Mucosa of descending colon (tissue), 3 donors: ENCODE measurements around the gene RXFP4. TPM values are rescaled to one million over a fixed set of nuclear protein-coding genes. Genes with fewer than 3 reads are reported as not detected.
"Not testable (repeated sequence)": the region's sequence is repeated elsewhere in the genome, so short reads cannot be mapped to it uniquely, and the experiment has no call there.

Experiments used
- ATAC-seq: fragments of 200-7000 bp; cut with Tn5 transposase; one replicate; pipeline ENCODE4 v1.9.1; 2020; ENCODE audit warnings: mild to moderate bottlenecking, moderate library complexity
- DNase-seq, 3 donors: peaks; one replicate each; pipeline ENCODE4 v3.0.0-alpha.2; 2020
- H3K36me3 ChIP-seq: fragments of 200-600 bp; one replicate; pipeline ENCODE4 v1.8.0; 2021; ENCODE audit warnings: low read depth, mild to moderate bottlenecking
- H3K4me1 ChIP-seq: fragments of 200-600 bp; one replicate; pipeline ENCODE4 v1.8.0; 2021; ENCODE audit warnings: low read depth, mild to moderate bottlenecking
- H3K4me3 ChIP-seq: fragments of 200-600 bp; one replicate; pipeline ENCODE4 v1.8.0; 2021; ENCODE audit warnings: mild to moderate bottlenecking
- H3K9me3 ChIP-seq: fragments of 200-600 bp; one replicate; pipeline ENCODE4 v1.8.0; 2021; ENCODE audit warnings: mild to moderate bottlenecking
- CTCF ChIP-seq: fragments of 200-600 bp; IDR thresholded peaks from one replicate; pipeline ENCODE4 v1.8.0; 2022; ENCODE audit warnings: antibody characterized with exemption, mild to moderate bottlenecking
- intact Hi-C, 2 donors: fragments of 100-400 bp; cut with DNase I in 1 of 2; cut with micrococcal nuclease in 1 of 2; formaldehyde crosslinking; loops; one replicate each; pipeline versions ENCODE4 v1.11.0 to v1.11.1; 2022; cut with DNase I, micrococcal nuclease
- total RNA-seq, 3 donors: library from RNA; stranded (reverse); fragmentation: NEBNext Ultra II Directional in 2 of 3; extraction: Animal tissue kit (Norgen Biotek cat#: 25700) in 2 of 3; gene quantifications; one replicate each; pipeline versions ENCODE4 v1.2.1 to v1.2.4, GENCODE V29; 2021 to 2023
- donor health status: DM: no; HTN: no; CAD: no; lungs with moderate emphysema.
- donor health status: DM: no; HTN: no; CAD: no.
- donor health status: DM: no; HTN: yes; CAD: no.

The RXFP4 gene
- total RNA-seq, 3 donors from 2014 or later: 1.2 to 4.2 (median 3.3) TPM

GRCh38 chr1:155982106-155982505, 40.7 kb downstream of the RXFP4 start:
- no peak overlapping the region for H3K4me3 ChIP-seq
- TF ChIP-seq CTCF: no peak
- H3K4me1 ChIP-seq: peaks cover 17% of the 10 kb centered on the region
- intact Hi-C loops: no loop called here
- H3K9me3 ChIP-seq: no peaks in the 10 kb centered on the region
- ATAC-seq (no peak), DNase-seq (peak in 1 of 3 donors; percentile 19)
- no peaks in the 10 kb centered on the region for H3K36me3 ChIP-seq

GRCh38 chr1:155983191-155984024, 42.0 kb downstream of the RXFP4 start:
- Histone ChIP-seq H3K4me3 (no peak overlapping the region), H3K9me3 (no peaks in the 10 kb centered on the region), H3K4me1 (peaks cover 14% of the 10 kb centered on the region), H3K36me3 (no peaks in the 10 kb centered on the region)
- no peak for TF ChIP-seq CTCF
- DNase-seq (peak in 1 of 3 donors; percentile 69), ATAC-seq (peak; percentile 18)
- intact Hi-C loops: no loop called here

GRCh38 chr1:155984341-155984740, 42.9 kb downstream of the RXFP4 start:
- DNase-seq (peak in 1 of 3 donors; percentile 53), ATAC-seq (no peak)
- H3K36me3 ChIP-seq: no peaks in the 10 kb centered on the region
- no peak overlapping the region for H3K4me3 ChIP-seq
- no peak for TF ChIP-seq CTCF
- H3K9me3 ChIP-seq: no peaks in the 10 kb centered on the region
- H3K4me1 ChIP-seq: peaks cover 14% of the 10 kb centered on the region
- intact Hi-C loops: no loop called here

- intact Hi-C loops: loop anchor here in 1 of 2 donors (5.0 kb wide), 1 partner anchor 48 kb away; no protein-coding TSS in a partner anchor
- not testable (repeated sequence) for H3K4me3 ChIP-seq, H3K9me3 ChIP-seq, ATAC-seq, H3K36me3 ChIP-seq
- H3K4me1 ChIP-seq: peaks cover 10% of the 10 kb centered on the region
- DNase-seq: peak in 1 of 3 donors; percentile 16
Measured at GRCh38 chr1:155984903-155985645, 43.6 kb downstream of the RXFP4 start.

- TF ChIP-seq CTCF: peak; percentile 98
- intact Hi-C loops: loop anchor here in 1 of 2 donors (5.0 kb wide), 1 partner anchor 52 kb away; no protein-coding TSS in a partner anchor
- ATAC-seq (peak; percentile 98), DNase-seq (peak; percentile 76 to 87 (median 80))
- Histone ChIP-seq H3K9me3 (no peaks in the 10 kb centered on the region), H3K4me1 (no peaks in the 10 kb centered on the region), H3K36me3 (no peaks in the 10 kb centered on the region), H3K4me3 (no peak overlapping the region)
Measured at GRCh38 chr1:155989242-155990004, 48.0 kb downstream of the RXFP4 start.
